H1 (cell line): Measurements from ENCODE around the gene ZNRF3.

Experiments
- CEBPB ChIP-seq: IDR thresholded peaks from 2 replicates; pipeline ENCODE4 v1.6.1; 2012; ENCODE audit warnings: low read depth, low read length
- EZH2 ChIP-seq: fragments of 200-600 bp; sonication (generic); IDR thresholded peaks from 2 replicates; pipeline ENCODE4 v1.7.1; 2012; ENCODE audit warnings: low read depth, mild to moderate bottlenecking, moderate library complexity, low read length, inconsistent platforms; ENCODE audit not compliant: severe bottlenecking
- KDM1A ChIP-seq: fragments of 200-600, 300-600 bp; sonication (generic); IDR thresholded peaks from 2 replicates; pipeline ENCODE4 v1.7.1; 2016; ENCODE audit warnings: mild to moderate bottlenecking, low read length, borderline replicate concordance
- POLR2A ChIP-seq, 2 experiments: IDR thresholded peaks; 1 replicate in 1 of 2; 2 replicates in 1 of 2; pipeline ENCODE4 v1.6.1; 2011; ENCODE audit warnings: low read depth in 2 of 2, low read length in 2 of 2, mild to moderate bottlenecking in 2 of 2; ENCODE audit errors: control extremely low read depth in 1 of 2
- TCF12 ChIP-seq: IDR thresholded peaks from 2 replicates; pipeline ENCODE4 v1.6.1; 2011; ENCODE audit warnings: low read depth, mild to moderate bottlenecking, low read length
- YY1 ChIP-seq: IDR thresholded peaks from 2 replicates; pipeline ENCODE4 v1.6.1; 2011; ENCODE audit warnings: low read depth, mild to moderate bottlenecking, low read length
- ZNF274 ChIP-seq: IDR thresholded peaks from 2 replicates; pipeline ENCODE4 v1.7.0; 2012; ENCODE audit warnings: low read length, borderline replicate concordance; ENCODE audit errors: extremely low read depth
- TF ChIP-seq, protein P1 (sequence below), 3 experiments: IDR thresholded peaks; 1 replicate in 2 of 3; 2 replicates in 1 of 3; pipeline versions ENCODE4 v1.5.1 to v1.6.1; 2011; ENCODE audit warnings: low read length in 3 of 3, mild to moderate bottlenecking in 3 of 3, inconsistent platforms in 2 of 3, low read depth in 1 of 3, moderate library complexity in 1 of 3; ENCODE audit not compliant: insufficient read depth in 1 of 3; ENCODE audit errors: control extremely low read depth in 1 of 3
- TF ChIP-seq, protein P2 (sequence below): IDR thresholded peaks from 2 replicates; pipeline ENCODE4 v1.6.1; 2012; ENCODE audit warnings: inconsistent platforms
- TF ChIP-seq, protein P3 (sequence below): IDR thresholded peaks from 2 replicates; pipeline ENCODE4 v1.6.1; 2011; ENCODE audit warnings: low read length, improper control_type of control experiment

DNA sequence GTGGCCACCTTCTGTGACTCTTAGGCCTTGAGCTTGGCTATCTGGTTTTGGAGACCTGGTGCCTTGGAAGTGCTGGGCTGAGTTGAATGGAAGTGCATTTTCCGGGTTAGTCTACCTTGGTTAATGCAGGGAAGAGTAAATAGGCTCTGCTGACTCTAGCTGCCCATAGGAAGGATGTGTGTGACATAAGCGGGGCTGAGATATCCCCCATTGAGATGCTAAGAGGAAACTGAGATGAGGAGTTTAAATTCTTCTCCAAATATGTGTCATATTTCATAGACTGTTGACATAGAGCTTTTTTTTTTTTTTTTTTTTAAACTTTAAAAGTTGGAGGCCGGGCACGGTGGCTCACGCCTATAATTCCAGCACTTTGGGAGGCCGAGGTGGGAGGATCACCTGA, 30.8 kb downstream of the ZNRF3 start:
- TF ChIP-seq, protein P1, sequence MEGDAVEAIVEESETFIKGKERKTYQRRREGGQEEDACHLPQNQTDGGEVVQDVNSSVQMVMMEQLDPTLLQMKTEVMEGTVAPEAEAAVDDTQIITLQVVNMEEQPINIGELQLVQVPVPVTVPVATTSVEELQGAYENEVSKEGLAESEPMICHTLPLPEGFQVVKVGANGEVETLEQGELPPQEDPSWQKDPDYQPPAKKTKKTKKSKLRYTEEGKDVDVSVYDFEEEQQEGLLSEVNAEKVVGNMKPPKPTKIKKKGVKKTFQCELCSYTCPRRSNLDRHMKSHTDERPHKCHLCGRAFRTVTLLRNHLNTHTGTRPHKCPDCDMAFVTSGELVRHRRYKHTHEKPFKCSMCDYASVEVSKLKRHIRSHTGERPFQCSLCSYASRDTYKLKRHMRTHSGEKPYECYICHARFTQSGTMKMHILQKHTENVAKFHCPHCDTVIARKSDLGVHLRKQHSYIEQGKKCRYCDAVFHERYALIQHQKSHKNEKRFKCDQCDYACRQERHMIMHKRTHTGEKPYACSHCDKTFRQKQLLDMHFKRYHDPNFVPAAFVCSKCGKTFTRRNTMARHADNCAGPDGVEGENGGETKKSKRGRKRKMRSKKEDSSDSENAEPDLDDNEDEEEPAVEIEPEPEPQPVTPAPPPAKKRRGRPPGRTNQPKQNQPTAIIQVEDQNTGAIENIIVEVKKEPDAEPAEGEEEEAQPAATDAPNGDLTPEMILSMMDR (IDR thresholded peaks at IDR 0.05; ENCODE audit: control extremely low read depth in 1 of 3, insufficient read depth in 1 of 3, low read depth in 1 of 3, low read length in 3 of 3): no peak
- no peak for TF ChIP-seq KDM1A
- TF ChIP-seq TCF12: no peak
- TF ChIP-seq POLR2A (IDR thresholded peaks at IDR 0.05; ENCODE audit: control extremely low read depth in 1 of 2, low read depth in 2 of 2, low read length in 2 of 2): no peak
- TF ChIP-seq ZNF274: no peak
- TF ChIP-seq, protein P2, sequence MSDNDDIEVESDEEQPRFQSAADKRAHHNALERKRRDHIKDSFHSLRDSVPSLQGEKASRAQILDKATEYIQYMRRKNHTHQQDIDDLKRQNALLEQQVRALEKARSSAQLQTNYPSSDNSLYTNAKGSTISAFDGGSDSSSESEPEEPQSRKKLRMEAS: no peak
- no peak for TF ChIP-seq EZH2
- TF ChIP-seq, protein P3, sequence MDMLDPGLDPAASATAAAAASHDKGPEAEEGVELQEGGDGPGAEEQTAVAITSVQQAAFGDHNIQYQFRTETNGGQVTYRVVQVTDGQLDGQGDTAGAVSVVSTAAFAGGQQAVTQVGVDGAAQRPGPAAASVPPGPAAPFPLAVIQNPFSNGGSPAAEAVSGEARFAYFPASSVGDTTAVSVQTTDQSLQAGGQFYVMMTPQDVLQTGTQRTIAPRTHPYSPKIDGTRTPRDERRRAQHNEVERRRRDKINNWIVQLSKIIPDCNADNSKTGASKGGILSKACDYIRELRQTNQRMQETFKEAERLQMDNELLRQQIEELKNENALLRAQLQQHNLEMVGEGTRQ: no peak
- no peak for TF ChIP-seq YY1
- no peak for TF ChIP-seq CEBPB
